Measurements from ENCODE around the gene NTN3. TPM values are rescaled to one million over a fixed set of nuclear protein-coding genes. Genes with fewer than 3 reads are reported as not detected.

The NTN3 gene
- total RNA-seq, 2 experiments from 2014 or later = not detected

- H3K4me3 Mint-ChIP-seq = peak overlapping the region; percentile 94
- ChIA-PET POLR2A (interaction anchor here (1.1 to 3.7 kb wide), 5 partner anchors 17 to 360 kb away, joined by 3 to 26 read pairs (median 5); partner anchors contain the start of genes CEMP1, ECI1 and TRAF7), CTCF (interaction anchor here (1.0 to 1.1 kb wide), 2 partner anchors 10 to 14 kb away, joined by 3 to 4 read pairs; no protein-coding TSS in a partner anchor)
- no peaks in the 10 kb centered on the region for H3K9me3 Mint-ChIP-seq
- peak overlapping the region; percentile 96 for H3K27ac Mint-ChIP-seq
- ATAC-seq = no peak
- DNase-seq = no peak
- peaks cover 55% of the 10 kb centered on the region for H3K4me1 Mint-ChIP-seq (ENCODE audit: low read depth)
- no peak for TF ChIP-seq CTCF (IDR thresholded peaks at IDR 0.05)
- H3K27me3 Mint-ChIP-seq = no peaks in the 10 kb centered on the region
- peaks cover 15% of the 10 kb centered on the region for H3K36me3 Mint-ChIP-seq (ENCODE audit: low read depth)
- intact Hi-C loops (cut with micrococcal nuclease) = no loop called here
Observed at GRCh38 chr16:2515180-2515851, 44.2 kb downstream of the NTN3 start.

- DNase-seq (no peak), ATAC-seq (no peak)
- ChIA-PET POLR2A (interaction anchor here (3.7 kb wide), 1 partner anchor 16 kb away, joined by 26 read pairs; the partner anchor contains the start of gene CEMP1), CTCF (interaction anchor here (0.7 to 1.1 kb wide), 2 partner anchors 8 to 201 kb away, joined by 3 read pairs; no protein-coding TSS in a partner anchor)
- intact Hi-C loops (cut with micrococcal nuclease) = no loop called here
- Mint-ChIP-seq H3K4me1 (ENCODE audit: low read depth) (peaks cover 59% of the 10 kb centered on the region), H3K27me3 (no peaks in the 10 kb centered on the region), H3K27ac (peak overlapping the region; percentile 96), H3K4me3 (peak overlapping the region; percentile 94), H3K36me3 (ENCODE audit: low read depth) (peaks cover 19% of the 10 kb centered on the region), H3K9me3 (no peaks in the 10 kb centered on the region)
- TF ChIP-seq CTCF (IDR thresholded peaks at IDR 0.05) = no peak
Observed at GRCh38 chr16:2516391-2517240, 45.5 kb downstream of the NTN3 start.

- Mint-ChIP-seq H3K27me3 (no peaks in the 10 kb centered on the region), H3K4me1 (ENCODE audit: low read depth) (peaks cover 54% of the 10 kb centered on the region)
Observed at GRCh38 chr16:2517954-2518605, 47.0 kb downstream of the NTN3 start.

More at GRCh38 chr16:2517954-2518605, 47.0 kb downstream of the NTN3 start:
- peaks cover 19% of the 10 kb centered on the region for H3K36me3 Mint-ChIP-seq (ENCODE audit: low read depth)
- TF ChIP-seq CTCF (IDR thresholded peaks at IDR 0.05) = no peak
- H3K4me3 Mint-ChIP-seq = no peak overlapping the region
- ChIA-PET CTCF (no interaction called here), POLR2A (interaction anchor here (0.9 to 6.2 kb wide), 3 partner anchors 9 to 363 kb away, joined by 3 to 67 read pairs (median 4); partner anchors contain the start of genes CEMP1 and TRAF7)
- no peaks in the 10 kb centered on the region for H3K9me3 Mint-ChIP-seq
- H3K27ac Mint-ChIP-seq = peak overlapping the region; percentile 96
- no peak for ATAC-seq
- intact Hi-C loops (cut with micrococcal nuclease) = no loop called here
- DNase-seq = no peak
